GM10266 (cell line): ENCODE results near the gene FZR1.
A peak's percentile ranks its signal among the peaks of the same experiment; 100 is the strongest.

Source experiments
- DNase-seq: peaks from one replicate; pipeline ENCODE4 v3.0.0; 2012; ENCODE audit errors: extremely low spot score
- TF ChIP-seq, protein P1 (sequence below): IDR thresholded peaks from 2 replicates; pipeline ENCODE4 v1.5.1; 2012; ENCODE audit warnings: mild to moderate bottlenecking, low read depth; ENCODE audit not compliant: control insufficient read depth, insufficient read depth; ENCODE audit errors: missing control alignments

The FZR1 gene

DNA sequence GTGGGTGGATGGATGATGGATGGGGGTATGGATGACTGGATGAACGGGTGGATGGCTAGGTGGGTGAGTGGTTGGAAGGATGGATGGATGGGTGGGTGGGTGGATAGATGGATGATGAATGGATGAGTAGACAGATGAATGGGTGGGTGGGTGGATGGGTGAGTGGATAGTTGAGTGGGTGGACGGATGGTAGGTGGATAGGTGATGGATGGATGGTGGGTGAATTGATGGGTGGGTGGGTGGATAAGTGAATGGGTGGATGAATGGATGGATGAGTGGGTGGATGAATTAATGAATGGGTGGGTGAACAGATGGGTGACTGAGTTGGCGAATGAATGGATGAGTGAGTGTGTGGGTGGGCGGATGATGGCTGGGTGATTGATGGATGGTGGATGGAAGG lies 30.7 kb upstream of the FZR1 start:
- TF ChIP-seq, protein P1, sequence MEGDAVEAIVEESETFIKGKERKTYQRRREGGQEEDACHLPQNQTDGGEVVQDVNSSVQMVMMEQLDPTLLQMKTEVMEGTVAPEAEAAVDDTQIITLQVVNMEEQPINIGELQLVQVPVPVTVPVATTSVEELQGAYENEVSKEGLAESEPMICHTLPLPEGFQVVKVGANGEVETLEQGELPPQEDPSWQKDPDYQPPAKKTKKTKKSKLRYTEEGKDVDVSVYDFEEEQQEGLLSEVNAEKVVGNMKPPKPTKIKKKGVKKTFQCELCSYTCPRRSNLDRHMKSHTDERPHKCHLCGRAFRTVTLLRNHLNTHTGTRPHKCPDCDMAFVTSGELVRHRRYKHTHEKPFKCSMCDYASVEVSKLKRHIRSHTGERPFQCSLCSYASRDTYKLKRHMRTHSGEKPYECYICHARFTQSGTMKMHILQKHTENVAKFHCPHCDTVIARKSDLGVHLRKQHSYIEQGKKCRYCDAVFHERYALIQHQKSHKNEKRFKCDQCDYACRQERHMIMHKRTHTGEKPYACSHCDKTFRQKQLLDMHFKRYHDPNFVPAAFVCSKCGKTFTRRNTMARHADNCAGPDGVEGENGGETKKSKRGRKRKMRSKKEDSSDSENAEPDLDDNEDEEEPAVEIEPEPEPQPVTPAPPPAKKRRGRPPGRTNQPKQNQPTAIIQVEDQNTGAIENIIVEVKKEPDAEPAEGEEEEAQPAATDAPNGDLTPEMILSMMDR: no peak
- DNase-seq: no peak

DNA sequence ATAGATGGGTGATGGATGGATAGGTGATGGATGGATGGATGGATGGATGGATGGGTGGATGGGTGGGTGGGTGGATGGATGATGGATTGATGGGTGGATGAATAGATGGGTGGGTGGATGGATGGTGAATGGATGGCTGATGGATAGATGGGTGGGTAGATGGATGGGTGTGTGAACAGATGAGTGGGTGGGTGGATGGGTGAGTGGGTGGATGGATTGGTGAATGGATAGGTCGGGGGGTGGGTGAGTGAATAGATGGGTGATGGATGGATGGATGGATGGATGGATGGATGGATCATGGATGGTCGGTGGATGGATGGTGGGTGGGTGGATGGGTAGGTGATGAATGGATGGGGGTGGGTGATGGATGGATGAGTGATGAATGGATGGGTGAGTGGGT lies 29.3 kb upstream of the FZR1 start:
- TF ChIP-seq, protein P1: no peak
- no peak for DNase-seq

DNA sequence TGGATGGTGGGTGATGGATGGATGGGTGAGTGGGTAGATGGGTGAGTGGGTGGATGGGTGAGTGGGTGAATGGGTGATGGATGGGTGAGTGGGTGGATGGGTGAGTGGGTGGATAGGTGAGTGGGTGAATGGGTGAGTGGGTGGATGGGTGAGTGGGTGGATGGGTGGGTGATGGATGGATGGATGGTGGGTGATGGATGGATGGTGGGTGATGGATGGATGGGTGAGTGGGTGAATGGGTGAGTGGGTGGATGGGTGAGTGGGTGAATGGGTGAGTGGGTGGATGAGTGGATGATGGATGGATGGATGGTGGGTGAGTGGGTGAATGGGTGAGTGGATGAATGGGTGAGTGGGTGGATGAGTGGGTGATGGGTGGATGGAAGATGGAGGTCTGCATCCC lies 28.6 kb upstream of the FZR1 start:
- DNase-seq: no peak
- TF ChIP-seq, protein P1: no peak

DNA sequence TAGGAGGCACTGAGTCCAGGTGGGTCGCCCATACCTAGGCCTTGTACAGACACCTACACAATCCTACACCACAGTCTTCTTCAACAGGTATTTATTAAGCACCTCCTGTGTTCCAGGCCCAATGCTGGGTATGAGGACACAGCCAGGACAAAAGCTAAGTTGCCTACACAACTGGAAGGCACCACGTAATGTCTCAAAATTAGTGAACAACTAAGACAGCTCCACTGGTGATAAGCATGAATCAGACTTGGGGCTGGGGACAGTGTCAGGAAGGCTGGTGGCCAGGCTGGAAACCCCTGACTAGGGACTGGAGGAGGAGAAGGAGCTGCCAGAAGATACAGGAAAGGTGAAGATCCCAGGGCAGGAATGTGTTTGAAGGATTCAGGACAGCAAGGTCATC lies 28.2 kb upstream of the FZR1 start:
- TF ChIP-seq, protein P1: no peak
- no peak for DNase-seq

DNA sequence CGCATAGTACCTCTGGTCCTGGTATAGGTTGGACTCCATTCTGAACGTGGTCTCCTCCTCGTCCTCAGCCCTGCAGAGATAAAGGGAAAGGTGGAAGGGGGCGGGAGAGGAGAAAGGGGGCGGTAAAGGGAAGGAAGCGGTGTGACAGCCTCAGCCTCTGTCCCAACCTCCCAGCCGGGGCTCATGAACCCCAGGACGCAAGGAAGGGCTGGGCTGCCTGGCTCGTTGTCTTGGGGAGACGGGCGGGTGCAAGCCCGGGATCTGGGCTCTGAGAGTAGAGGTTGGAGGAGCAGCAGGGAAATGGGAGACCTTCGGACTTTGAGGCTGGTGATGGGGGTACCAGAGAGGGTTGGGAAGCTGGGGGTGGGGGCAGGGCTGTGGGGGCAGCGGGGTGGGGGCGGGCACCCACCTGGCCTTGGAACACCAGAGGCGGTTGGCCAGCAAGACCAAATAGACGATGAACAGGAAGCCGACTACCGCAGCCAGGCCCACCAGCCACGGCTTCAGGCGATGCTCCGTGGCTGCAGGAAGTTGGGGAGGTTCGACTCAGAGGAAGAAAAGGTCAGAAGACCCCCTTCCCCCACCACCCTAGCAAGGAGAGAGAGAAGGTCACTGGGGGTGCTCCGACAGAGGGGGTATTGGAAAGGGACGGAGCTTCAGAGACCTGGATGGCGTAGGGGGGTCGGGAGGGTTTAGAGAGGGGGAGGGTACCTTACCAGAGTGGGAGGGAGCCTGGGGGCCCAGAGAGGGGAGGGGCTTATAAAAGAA lies 27.5 kb upstream of the FZR1 start:
- TF ChIP-seq, protein P1: no peak
- no peak for DNase-seq

DNA sequence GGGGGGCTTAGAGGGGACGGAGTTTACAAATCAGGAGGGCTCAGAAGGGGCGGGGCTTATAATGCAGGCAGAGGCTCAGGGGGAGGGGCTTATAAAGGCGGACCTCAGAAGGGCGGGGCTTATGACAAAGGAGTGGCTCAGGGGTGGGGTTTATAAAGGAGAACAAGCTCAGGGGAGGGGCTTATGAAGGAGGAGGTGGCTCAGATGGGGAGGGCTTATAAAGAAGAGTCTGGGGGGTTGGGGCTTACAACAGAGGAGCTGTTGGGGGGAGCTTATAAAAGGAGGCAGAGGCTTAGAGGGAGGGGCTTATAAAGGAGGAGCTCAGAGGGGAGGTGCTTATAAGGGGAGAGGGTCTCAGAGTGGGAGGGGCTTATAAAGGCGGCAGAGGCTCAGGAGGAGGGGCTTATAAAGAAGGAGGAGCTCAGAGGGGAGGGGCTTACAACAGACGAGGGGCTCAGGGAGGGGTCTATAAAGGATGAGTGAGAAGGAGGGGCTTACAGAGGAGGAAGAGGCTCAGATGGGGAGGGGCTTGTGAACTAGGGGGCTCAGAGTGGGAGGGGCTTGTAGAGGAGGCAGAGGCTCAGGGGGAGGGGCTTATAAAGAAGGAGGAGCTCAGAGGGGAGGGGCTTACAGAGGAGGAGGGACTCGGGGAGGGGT lies 26.8 kb upstream of the FZR1 start:
- TF ChIP-seq, protein P1: no peak
- peak; percentile 81 for DNase-seq

DNA sequence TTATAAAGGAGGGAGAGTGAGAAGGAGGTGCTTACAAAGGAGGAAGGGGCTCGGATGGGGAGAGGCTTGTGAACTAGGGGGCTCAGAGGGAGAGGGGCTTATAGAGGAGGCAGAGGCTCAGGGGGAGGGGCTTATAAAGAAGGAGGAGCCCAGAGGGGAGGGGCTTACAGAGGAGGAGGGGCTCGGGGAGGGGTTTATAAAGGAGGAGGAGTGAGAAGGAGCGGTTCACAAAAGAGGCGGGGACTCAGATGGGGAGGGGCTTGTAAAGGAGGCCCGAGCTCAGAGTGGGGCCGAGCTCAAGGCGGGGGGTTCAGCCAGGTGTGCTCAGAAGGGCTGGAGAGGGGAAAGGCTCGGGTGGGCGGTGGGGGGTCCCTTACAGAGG lies 26.3 kb upstream of the FZR1 start:
- DNase-seq: no peak
- TF ChIP-seq, protein P1: no peak
